Stimulated activated CD8-positive, alpha-beta memory T cell treated with anti-CD3 and anti-CD28 coated beads, Interleukin-7, amount 100 ng/mL, for 1 hour (primary cell): ENCODE data around the gene CYP4F22.
A peak's percentile ranks its signal among the peaks of the same experiment; 100 is the strongest.
"Not testable (repeated sequence)": the region's sequence is repeated elsewhere in the genome, so short reads cannot be mapped to it uniquely, and the experiment has no call there.

Experiments
- DNase-seq, 2 donors: peaks; one replicate each; pipeline ENCODE4 v3.0.0-alpha.2; 2020; ENCODE audit warnings: low read depth in 2 of 2

Gene CYP4F22

GRCh38 chr19:15508035-15508710 is at the start of gene CYP4F22:
TSS of gene CYP4F22 (plus strand) at chr19:15508525. CDS start at chr19:15525337, 16,812 bp downstream.
- DNase-seq, result no peak

- DNase-seq, result no peak
Observed at GRCh38 chr19:15461694-15462093, 46.6 kb upstream of the CYP4F22 start.

- peak; percentile 46 to 58 for DNase-seq
Observed at GRCh38 chr19:15463861-15464371, 44.4 kb upstream of the CYP4F22 start.

GRCh38 chr19:15464394-15465385 is 43.6 kb upstream of the CYP4F22 start, which contains the start of gene RASAL3:
TSS of gene RASAL3 (minus strand) at chr19:15464544. CDS start at chr19:15464358, 186 bp downstream.
- DNase-seq, result peak; percentile 48 to 53

- peak in 1 of 2 donors; percentile 26 for DNase-seq
Observed at GRCh38 chr19:15466851-15467733, 41.2 kb upstream of the CYP4F22 start.

GRCh38 chr19:15467734-15468214 is 40.6 kb upstream of the CYP4F22 start:
- DNase-seq, result no peak

GRCh38 chr19:15468675-15469512 is 39.4 kb upstream of the CYP4F22 start:
- DNase-seq, result no peak

- DNase-seq, result no peak
Observed at GRCh38 chr19:15469513-15470297, 38.6 kb upstream of the CYP4F22 start.

GRCh38 chr19:15471639-15472101 is 36.7 kb upstream of the CYP4F22 start:
- DNase-seq, result no peak

- not testable (repeated sequence) for DNase-seq
Observed at GRCh38 chr19:15473821-15474220, 34.5 kb upstream of the CYP4F22 start.

GRCh38 chr19:15475169-15475568 is 33.2 kb upstream of the CYP4F22 start:
- DNase-seq, result no peak

- DNase-seq, result no peak
Observed at GRCh38 chr19:15475611-15476010, 32.7 kb upstream of the CYP4F22 start.

GRCh38 chr19:15476325-15476724 is 32.0 kb upstream of the CYP4F22 start:
- no peak for DNase-seq

GRCh38 chr19:15479391-15480345 is 28.7 kb upstream of the CYP4F22 start, which contains the start of gene PGLYRP2:
TSS of gene PGLYRP2 (minus strand) at chr19:15479501. CDS start at chr19:15479371, 130 bp downstream.
- no peak for DNase-seq

GRCh38 chr19:15480996-15481395 is 27.3 kb upstream of the CYP4F22 start:
- not testable (repeated sequence) for DNase-seq

GRCh38 chr19:15485768-15486167 is 22.6 kb upstream of the CYP4F22 start:
- not testable (repeated sequence) for DNase-seq

GRCh38 chr19:15487038-15487437 is 21.3 kb upstream of the CYP4F22 start:
- DNase-seq, result no peak
